Measurements from ENCODE around the gene LURAP1L.
"Not testable (repeated sequence)": the region's sequence is repeated elsewhere in the genome, so short reads cannot be mapped to it uniquely, and the experiment has no call there.

GRCh38 chr9:12865380-12865779, 90.6 kb downstream of the LURAP1L start:
- not testable (repeated sequence) for TF ChIP-seq CTCF (IDR thresholded peaks at IDR 0.05; ENCODE audit: low read length); EZH2 (IDR thresholded peaks at IDR 0.05; ENCODE audit: borderline replicate concordance, low read length)

All from OCI-LY1 (cell line).